Esophagus muscularis mucosa (tissue), 4 donors: Measurements from ENCODE around the gene MTAP.

ENCODE experiments used
- CTCF ChIP-seq, 3 experiments: fragments of 200-600 bp in 2 of 3; fragments of 450-650 bp in 1 of 3; sonication (generic) in 2 of 3; IDR thresholded peaks; one replicate each; pipeline ENCODE4 v1.5.1; 2017 to 2019; ENCODE audit warnings: antibody characterized with exemption in 3 of 3, mild to moderate bottlenecking in 2 of 3, moderate library complexity in 1 of 3
- EP300 ChIP-seq: sonication (generic); formaldehyde crosslinking; IDR thresholded peaks from one replicate; pipeline ENCODE4 v1.6.1; 2017; ENCODE audit warnings: antibody characterized with exemption
- POLR2A ChIP-seq: fragments of 450-650 bp; IDR thresholded peaks from one replicate; pipeline ENCODE4 v1.6.1; 2017; ENCODE audit warnings: antibody characterized with exemption, moderate library complexity, mild to moderate bottlenecking, low read depth
- POLR2AphosphoS5 ChIP-seq, 2 donors: sonication (generic); formaldehyde crosslinking; IDR thresholded peaks; one replicate each; pipeline ENCODE4 v1.6.1; 2017; ENCODE audit warnings: antibody characterized with exemption in 2 of 2

GRCh38 chr9:21862871-21863270 is 60.4 kb downstream of the MTAP start:
- TF ChIP-seq EP300 (no peak), CTCF (IDR thresholded peaks at IDR 0.05) (no peak), POLR2A (no peak), POLR2AphosphoS5 (IDR thresholded peaks at IDR 0.05) (no peak)
